Measurements from ENCODE around the gene RHEB.

GRCh38 chr7:151457534-151457933 lies 62.2 kb downstream of the RHEB start:
- TF ChIP-seq POLR2A (IDR thresholded peaks at IDR 0.05; ENCODE audit: low read depth, low read length) (no peak), SMC3 (IDR thresholded peaks at IDR 0.05; ENCODE audit: low read depth, low read length) (no peak), CHD1 (IDR thresholded peaks at IDR 0.05; ENCODE audit: low read depth, low read length) (no peak), FOS (IDR thresholded peaks at IDR 0.05; ENCODE audit: low read depth, low read length) (no peak), RCOR1 (IDR thresholded peaks at IDR 0.05; ENCODE audit: insufficient replicate concordance, low read length) (no peak)
- TF ChIP-seq, protein P1, sequence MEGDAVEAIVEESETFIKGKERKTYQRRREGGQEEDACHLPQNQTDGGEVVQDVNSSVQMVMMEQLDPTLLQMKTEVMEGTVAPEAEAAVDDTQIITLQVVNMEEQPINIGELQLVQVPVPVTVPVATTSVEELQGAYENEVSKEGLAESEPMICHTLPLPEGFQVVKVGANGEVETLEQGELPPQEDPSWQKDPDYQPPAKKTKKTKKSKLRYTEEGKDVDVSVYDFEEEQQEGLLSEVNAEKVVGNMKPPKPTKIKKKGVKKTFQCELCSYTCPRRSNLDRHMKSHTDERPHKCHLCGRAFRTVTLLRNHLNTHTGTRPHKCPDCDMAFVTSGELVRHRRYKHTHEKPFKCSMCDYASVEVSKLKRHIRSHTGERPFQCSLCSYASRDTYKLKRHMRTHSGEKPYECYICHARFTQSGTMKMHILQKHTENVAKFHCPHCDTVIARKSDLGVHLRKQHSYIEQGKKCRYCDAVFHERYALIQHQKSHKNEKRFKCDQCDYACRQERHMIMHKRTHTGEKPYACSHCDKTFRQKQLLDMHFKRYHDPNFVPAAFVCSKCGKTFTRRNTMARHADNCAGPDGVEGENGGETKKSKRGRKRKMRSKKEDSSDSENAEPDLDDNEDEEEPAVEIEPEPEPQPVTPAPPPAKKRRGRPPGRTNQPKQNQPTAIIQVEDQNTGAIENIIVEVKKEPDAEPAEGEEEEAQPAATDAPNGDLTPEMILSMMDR (conservative IDR thresholded peaks at IDR 0.05; ENCODE audit: low read depth, low read length), result no peak
